HepG2 (cell line): ENCODE results near the gene ZNF860. TPM values are rescaled to one million over a fixed set of nuclear protein-coding genes. Genes with fewer than 3 reads are reported as not detected.

Experiments used
- CREB1 ChIP-seq, 2 experiments: fragments of 450-650 bp in 1 of 2; IDR thresholded peaks; 2 replicates each; pipeline ENCODE4 v1.6.1; 2016 to 2017; ENCODE audit warnings: control low read depth in 1 of 2, mild to moderate bottlenecking in 1 of 2, missing compliant biosample characterization in 1 of 2, missing genetic modification characterization in 1 of 2
- HMG20A ChIP-seq: IDR thresholded peaks from 2 replicates; pipeline ENCODE4 v1.6.1; 2016; ENCODE audit warnings: borderline replicate concordance
- HOXA7 ChIP-seq: sonication (generic); formaldehyde crosslinking; IDR thresholded peaks from 2 replicates; pipeline ENCODE4 v1.8.1; 2022; ENCODE audit warnings: mild to moderate bottlenecking, missing genetic modification reagents, moderate library complexity
- LCORL ChIP-seq, 2 experiments: fragments of 450-650 bp in 1 of 2; sonication (generic) in 1 of 2; formaldehyde crosslinking in 1 of 2; IDR thresholded peaks; 2 replicates each; pipeline versions ENCODE4 v1.5.0 to v1.6.1; 2017 to 2020; ENCODE audit warnings: antibody characterized with exemption in 1 of 2, missing genetic modification reagents in 1 of 2
- NONO ChIP-seq, 2 experiments: fragments of 450-650 bp in 1 of 2; sonication (generic) in 1 of 2; formaldehyde crosslinking in 1 of 2; IDR thresholded peaks in 1 of 2; conservative IDR thresholded peaks in 1 of 2; 2 replicates each; pipeline versions ENCODE4 v1.6.1 to v1.8.0; 2017 to 2022; ENCODE audit warnings: mild to moderate bottlenecking in 1 of 2, missing genetic modification reagents in 1 of 2, moderate library complexity in 1 of 2
- PITX1 ChIP-seq: sonication (generic); formaldehyde crosslinking; IDR thresholded peaks from 2 replicates; pipeline ENCODE4 v1.5.1; 2020; ENCODE audit warnings: mild to moderate bottlenecking, missing genetic modification reagents
- POLR2G ChIP-seq: fragments of 200-400 bp; formaldehyde crosslinking; IDR thresholded peaks from 2 replicates; pipeline ENCODE4 v1.6.1; 2018; ENCODE audit warnings: mild to moderate bottlenecking, low read depth, low read length, moderate library complexity
- SIX4 ChIP-seq: sonication (generic); formaldehyde crosslinking; IDR thresholded peaks from 2 replicates; pipeline ENCODE4 v1.4.0; 2020; ENCODE audit warnings: missing genetic modification reagents
- ZMYM2 ChIP-seq: sonication (generic); formaldehyde crosslinking; IDR thresholded peaks from 2 replicates; pipeline ENCODE4 v1.8.0; 2022; ENCODE audit warnings: mild to moderate bottlenecking, missing genetic modification reagents
- ZNF138 ChIP-seq: sonication (generic); formaldehyde crosslinking; IDR thresholded peaks from 2 replicates; pipeline ENCODE4 v1.5.0; 2020; ENCODE audit warnings: mild to moderate bottlenecking, low read depth, missing genetic modification reagents
- ZNF430 ChIP-seq: sonication (generic); formaldehyde crosslinking; IDR thresholded peaks from 2 replicates; pipeline ENCODE4 v1.9.0; 2021; ENCODE audit warnings: mild to moderate bottlenecking, missing genetic modification reagents
- ZNF768 ChIP-seq: sonication (generic); formaldehyde crosslinking; IDR thresholded peaks from 2 replicates; pipeline ENCODE4 v1.4.0; 2020; ENCODE audit warnings: missing genetic modification reagents
- polyA plus RNA-seq, 8 experiments: library from polyadenylated mRNA; depleted of rRNA in 3 of 8; stranded (reverse) in 7 of 8; unstranded in 1 of 8; fragments of >200 nt; fragmentation: Illumina TruSeq in 4 of 8; extraction: Trizol in 4 of 8; gene quantifications; 2 replicates each; pipeline versions ENCODE4 v1.2.1 to v1.2.3, GENCODE V29; 2011 to 2016; ENCODE audit warnings: low read depth in 4 of 8, missing spikeins in 1 of 8, mixed read lengths in 1 of 8; ENCODE audit not compliant: insufficient read depth in 1 of 8
- total RNA-seq, 5 experiments: library from RNA; depleted of rRNA; stranded (reverse); fragments of >200 nt; fragmentation: Illumina TruSeq; extraction: Trizol; gene quantifications; 2 replicates each; pipeline ENCODE4 v1.2.3, GENCODE V29; 2016; ENCODE audit warnings: low read depth in 1 of 5
- TF ChIP-seq, protein P1 (sequence below): IDR thresholded peaks from 2 replicates; pipeline ENCODE4 v1.6.1; 2016; ENCODE audit warnings: missing genetic modification reagents, missing compliant biosample characterization
- TF ChIP-seq, protein P2 (sequence below): sonication (generic); formaldehyde crosslinking; IDR thresholded peaks from 2 replicates; pipeline ENCODE4 v1.5.1; 2020; ENCODE audit warnings: missing genetic modification reagents, mild to moderate bottlenecking, borderline replicate concordance
- TF ChIP-seq, protein P3 (sequence below): sonication (generic); formaldehyde crosslinking; conservative IDR thresholded peaks from 2 replicates; pipeline ENCODE4 v1.4.0; 2020; ENCODE audit warnings: missing genetic modification reagents
- TF ChIP-seq, protein P4 (sequence below): sonication (generic); formaldehyde crosslinking; IDR thresholded peaks from 2 replicates; pipeline ENCODE4 v1.9.0; 2021; ENCODE audit warnings: missing genetic modification reagents, borderline replicate concordance
- TF ChIP-seq, protein P5 (sequence below): sonication (generic); formaldehyde crosslinking; IDR thresholded peaks from 2 replicates; pipeline ENCODE4 v1.5.1; 2020; ENCODE audit warnings: missing genetic modification reagents, mild to moderate bottlenecking, borderline replicate concordance

Gene ZNF860
- total and polyA plus RNA-seq, 2 of the 13 experiments (the other 11 are each of a cell fraction or from before 2014, with no cell fraction given): 0.55 to 0.73 TPM

DNA sequence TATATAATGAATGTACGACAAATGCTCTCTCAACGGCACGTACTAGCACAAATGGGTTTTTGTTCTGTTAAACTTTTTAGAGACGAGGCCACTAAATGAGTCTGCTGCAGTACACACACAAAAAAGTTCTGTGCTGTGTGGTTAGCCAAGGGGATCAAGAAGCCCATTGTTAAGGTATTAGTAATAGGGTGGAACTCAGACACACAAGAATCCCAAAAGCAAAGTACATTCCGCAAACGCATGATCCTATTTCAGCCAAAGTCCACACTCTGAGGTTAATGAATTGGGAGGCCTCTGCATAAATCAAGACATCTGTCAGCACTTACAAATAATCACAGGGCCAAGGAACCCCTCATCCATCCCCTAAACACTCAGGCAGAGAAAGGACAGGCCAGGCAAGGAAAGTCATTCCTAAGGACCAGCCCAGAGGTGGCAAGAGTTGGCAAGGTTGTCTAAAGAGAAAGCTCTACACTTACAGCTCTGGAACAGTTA, 12.6 kb upstream of the ZNF860 start (continued):
- no peak for TF ChIP-seq ZNF768 (CRISPR knock-in tag)
- peak; percentile 78 for TF ChIP-seq PITX1
- TF ChIP-seq NONO (IDR thresholded peaks at IDR 0.05): no peak
- no peak for TF ChIP-seq NONO (CRISPR knock-in tag; conservative IDR thresholded peaks at IDR 0.05)
- no peak for TF ChIP-seq POLR2G
- TF ChIP-seq, protein P1, sequence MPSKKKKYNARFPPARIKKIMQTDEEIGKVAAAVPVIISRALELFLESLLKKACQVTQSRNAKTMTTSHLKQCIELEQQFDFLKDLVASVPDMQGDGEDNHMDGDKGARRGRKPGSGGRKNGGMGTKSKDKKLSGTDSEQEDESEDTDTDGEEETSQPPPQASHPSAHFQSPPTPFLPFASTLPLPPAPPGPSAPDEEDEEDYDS (CRISPR knock-in tag): no peak
- TF ChIP-seq ZNF138 (CRISPR knock-in tag): 0 out of 2 replicates have a peak, but pooled peaks have one; percentile 38
- TF ChIP-seq CREB1 (IDR thresholded peaks at IDR 0.05): no peak
- TF ChIP-seq CREB1 (CRISPR knock-in tag; IDR thresholded peaks at IDR 0.05): no peak
- no peak for TF ChIP-seq LCORL (IDR thresholded peaks at IDR 0.05)
- peak; percentile 65; the same call in 1 of the 2 replicates for TF ChIP-seq LCORL (CRISPR knock-in tag; IDR thresholded peaks at IDR 0.05)
- TF ChIP-seq, protein P2, sequence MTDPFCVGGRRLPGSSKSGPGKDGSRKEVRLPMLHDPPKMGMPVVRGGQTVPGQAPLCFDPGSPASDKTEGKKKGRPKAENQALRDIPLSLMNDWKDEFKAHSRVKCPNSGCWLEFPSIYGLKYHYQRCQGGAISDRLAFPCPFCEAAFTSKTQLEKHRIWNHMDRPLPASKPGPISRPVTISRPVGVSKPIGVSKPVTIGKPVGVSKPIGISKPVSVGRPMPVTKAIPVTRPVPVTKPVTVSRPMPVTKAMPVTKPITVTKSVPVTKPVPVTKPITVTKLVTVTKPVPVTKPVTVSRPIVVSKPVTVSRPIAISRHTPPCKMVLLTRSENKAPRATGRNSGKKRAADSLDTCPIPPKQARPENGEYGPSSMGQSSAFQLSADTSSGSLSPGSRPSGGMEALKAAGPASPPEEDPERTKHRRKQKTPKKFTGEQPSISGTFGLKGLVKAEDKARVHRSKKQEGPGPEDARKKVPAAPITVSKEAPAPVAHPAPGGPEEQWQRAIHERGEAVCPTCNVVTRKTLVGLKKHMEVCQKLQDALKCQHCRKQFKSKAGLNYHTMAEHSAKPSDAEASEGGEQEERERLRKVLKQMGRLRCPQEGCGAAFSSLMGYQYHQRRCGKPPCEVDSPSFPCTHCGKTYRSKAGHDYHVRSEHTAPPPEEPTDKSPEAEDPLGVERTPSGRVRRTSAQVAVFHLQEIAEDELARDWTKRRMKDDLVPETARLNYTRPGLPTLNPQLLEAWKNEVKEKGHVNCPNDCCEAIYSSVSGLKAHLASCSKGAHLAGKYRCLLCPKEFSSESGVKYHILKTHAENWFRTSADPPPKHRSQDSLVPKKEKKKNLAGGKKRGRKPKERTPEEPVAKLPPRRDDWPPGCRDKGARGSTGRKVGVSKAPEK (CRISPR knock-in tag): peak; percentile 61; the same call in 1 of the 2 replicates
- TF ChIP-seq ZMYM2 (CRISPR knock-in tag): no peak
- peak; percentile 77 for TF ChIP-seq HMG20A
- TF ChIP-seq, protein P3, sequence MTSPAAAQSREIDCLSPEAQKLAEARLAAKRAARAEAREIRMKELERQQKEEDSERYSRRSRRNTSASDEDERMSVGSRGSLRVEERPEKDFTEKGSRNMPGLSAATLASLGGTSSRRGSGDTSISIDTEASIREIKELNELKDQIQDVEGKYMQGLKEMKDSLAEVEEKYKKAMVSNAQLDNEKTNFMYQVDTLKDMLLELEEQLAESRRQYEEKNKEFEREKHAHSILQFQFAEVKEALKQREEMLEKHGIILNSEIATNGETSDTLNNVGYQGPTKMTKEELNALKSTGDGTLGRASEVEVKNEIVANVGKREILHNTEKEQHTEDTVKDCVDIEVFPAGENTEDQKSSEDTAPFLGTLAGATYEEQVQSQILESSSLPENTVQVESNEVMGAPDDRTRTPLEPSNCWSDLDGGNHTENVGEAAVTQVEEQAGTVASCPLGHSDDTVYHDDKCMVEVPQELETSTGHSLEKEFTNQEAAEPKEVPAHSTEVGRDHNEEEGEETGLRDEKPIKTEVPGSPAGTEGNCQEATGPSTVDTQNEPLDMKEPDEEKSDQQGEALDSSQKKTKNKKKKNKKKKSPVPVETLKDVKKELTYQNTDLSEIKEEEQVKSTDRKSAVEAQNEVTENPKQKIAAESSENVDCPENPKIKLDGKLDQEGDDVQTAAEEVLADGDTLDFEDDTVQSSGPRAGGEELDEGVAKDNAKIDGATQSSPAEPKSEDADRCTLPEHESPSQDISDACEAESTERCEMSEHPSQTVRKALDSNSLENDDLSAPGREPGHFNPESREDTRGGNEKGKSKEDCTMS (CRISPR knock-in tag): no peak
- TF ChIP-seq ZNF430 (CRISPR knock-in tag): no peak
- TF ChIP-seq, protein P4, sequence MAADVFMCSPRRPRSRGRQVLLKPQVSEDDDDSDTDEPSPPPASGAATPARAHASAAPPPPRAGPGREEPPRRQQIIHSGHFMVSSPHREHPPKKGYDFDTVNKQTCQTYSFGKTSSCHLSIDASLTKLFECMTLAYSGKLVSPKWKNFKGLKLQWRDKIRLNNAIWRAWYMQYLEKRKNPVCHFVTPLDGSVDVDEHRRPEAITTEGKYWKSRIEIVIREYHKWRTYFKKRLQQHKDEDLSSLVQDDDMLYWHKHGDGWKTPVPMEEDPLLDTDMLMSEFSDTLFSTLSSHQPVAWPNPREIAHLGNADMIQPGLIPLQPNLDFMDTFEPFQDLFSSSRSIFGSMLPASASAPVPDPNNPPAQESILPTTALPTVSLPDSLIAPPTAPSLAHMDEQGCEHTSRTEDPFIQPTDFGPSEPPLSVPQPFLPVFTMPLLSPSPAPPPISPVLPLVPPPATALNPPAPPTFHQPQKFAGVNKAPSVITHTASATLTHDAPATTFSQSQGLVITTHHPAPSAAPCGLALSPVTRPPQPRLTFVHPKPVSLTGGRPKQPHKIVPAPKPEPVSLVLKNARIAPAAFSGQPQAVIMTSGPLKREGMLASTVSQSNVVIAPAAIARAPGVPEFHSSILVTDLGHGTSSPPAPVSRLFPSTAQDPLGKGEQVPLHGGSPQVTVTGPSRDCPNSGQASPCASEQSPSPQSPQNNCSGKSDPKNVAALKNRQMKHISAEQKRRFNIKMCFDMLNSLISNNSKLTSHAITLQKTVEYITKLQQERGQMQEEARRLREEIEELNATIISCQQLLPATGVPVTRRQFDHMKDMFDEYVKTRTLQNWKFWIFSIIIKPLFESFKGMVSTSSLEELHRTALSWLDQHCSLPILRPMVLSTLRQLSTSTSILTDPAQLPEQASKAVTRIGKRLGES (CRISPR knock-in tag): 0 out of 2 replicates have a peak, but pooled peaks have one; percentile 72
- TF ChIP-seq HOXA7 (CRISPR knock-in tag): no peak
- TF ChIP-seq, protein P5, sequence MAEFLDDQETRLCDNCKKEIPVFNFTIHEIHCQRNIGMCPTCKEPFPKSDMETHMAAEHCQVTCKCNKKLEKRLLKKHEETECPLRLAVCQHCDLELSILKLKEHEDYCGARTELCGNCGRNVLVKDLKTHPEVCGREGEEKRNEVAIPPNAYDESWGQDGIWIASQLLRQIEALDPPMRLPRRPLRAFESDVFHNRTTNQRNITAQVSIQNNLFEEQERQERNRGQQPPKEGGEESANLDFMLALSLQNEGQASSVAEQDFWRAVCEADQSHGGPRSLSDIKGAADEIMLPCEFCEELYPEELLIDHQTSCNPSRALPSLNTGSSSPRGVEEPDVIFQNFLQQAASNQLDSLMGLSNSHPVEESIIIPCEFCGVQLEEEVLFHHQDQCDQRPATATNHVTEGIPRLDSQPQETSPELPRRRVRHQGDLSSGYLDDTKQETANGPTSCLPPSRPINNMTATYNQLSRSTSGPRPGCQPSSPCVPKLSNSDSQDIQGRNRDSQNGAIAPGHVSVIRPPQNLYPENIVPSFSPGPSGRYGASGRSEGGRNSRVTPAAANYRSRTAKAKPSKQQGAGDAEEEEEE (CRISPR knock-in tag): no peak
- TF ChIP-seq SIX4 (CRISPR knock-in tag): peak; percentile 89
